COR-L47 (cell line): Measurements from ENCODE around the gene SERPINA3.
"Not testable (repeated sequence)": the region's sequence is repeated elsewhere in the genome, so short reads cannot be mapped to it uniquely, and the experiment has no call there.

Experiments
- DNase-seq: peaks from one replicate; lab custom pipeline; 2025; lab: John Stamatoyannopoulos, UW

The SERPINA3 gene

GRCh38 chr14:94584591-94585280 is 27.5 kb upstream of the SERPINA3 start:
- DNase-seq = no peak

DNA sequence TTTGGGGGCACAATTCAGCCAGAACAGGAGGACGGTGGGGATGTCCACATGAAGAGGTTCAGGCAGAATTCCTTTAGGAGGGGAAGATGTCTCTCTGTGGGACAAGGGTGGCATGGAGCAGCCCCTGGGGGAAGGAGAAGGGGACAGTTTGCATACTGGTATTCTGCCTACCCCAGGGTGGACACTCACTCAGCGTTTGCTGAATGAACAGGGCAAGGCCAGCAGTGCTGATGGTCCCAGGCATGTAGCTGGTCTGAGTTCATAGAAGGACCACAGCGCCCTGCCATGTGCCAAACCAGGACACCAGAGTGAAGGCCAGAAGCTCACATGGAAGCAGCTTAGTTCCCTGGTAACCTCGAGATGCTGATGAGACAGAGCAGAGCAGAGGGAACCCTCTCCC is 25.6 kb upstream of the SERPINA3 start:
- no peak for DNase-seq

- no peak for DNase-seq
Observed at GRCh38 chr14:94588311-94588710, 23.9 kb upstream of the SERPINA3 start.

- no peak for DNase-seq
Observed at GRCh38 chr14:94591073-94591472, 21.1 kb upstream of the SERPINA3 start.

DNA sequence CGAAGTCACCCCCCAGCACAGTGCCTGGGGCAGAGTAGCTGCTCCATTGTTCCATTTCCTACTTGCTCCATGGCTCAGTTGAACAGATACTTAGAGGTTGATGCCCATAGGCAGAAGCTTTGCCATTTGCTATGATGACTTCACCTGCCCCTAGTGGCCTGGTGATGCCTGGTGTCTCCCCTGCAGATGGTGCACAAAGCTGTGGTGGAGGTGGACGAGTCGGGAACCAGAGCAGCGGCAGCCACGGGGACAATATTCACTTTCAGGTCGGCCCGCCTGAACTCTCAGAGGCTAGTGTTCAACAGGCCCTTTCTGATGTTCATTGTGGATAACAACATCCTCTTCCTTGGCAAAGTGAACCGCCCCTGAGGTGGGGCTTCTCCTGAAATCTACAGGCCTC is 20.3 kb upstream of the SERPINA3 start:
- no peak for DNase-seq

DNA sequence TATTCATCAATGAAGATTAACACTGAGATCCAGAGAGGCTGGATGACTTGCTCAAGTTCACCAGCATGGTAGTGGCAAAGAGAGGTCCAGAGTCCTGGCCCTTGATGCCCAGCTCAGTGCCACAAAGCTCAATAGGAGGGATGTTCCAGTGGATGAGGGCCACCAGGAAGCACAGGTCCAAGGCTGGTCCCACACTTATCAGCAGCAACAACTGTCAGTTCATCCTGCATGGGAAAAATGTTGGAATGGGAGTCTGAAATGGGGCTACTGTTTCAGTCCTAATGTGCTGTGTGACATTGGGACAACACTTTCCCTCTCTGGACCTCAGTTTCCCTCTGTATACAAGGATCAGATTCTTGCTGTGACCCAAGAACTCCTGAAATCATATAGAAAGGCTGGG is 19.7 kb upstream of the SERPINA3 start:
- no peak for DNase-seq

DNA sequence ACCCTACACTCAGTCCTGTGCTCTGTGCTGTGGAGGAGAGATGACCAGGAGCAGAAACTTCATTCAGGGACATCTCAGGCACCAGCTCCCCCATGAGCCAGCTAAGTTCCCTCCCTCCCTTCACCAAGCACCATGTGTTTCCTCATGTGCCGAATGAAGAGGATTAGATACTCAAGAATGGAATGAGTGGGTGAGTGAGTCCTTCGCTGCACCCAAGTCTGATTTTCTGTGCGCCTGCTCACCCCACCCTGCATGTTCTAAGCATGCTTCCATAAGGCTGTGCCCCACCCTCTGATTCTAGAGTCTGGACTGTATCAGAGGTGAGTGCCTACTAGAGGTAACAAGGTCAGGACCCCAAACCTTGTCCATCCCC is 18.8 kb upstream of the SERPINA3 start:
- DNase-seq = no peak

- no peak for DNase-seq
Observed at GRCh38 chr14:94593749-94594431, 18.3 kb upstream of the SERPINA3 start.

GRCh38 chr14:94594441-94594840 is 17.8 kb upstream of the SERPINA3 start:
- DNase-seq = no peak

- no peak for DNase-seq
Observed at GRCh38 chr14:94595912-94596311, 16.3 kb upstream of the SERPINA3 start.

DNA sequence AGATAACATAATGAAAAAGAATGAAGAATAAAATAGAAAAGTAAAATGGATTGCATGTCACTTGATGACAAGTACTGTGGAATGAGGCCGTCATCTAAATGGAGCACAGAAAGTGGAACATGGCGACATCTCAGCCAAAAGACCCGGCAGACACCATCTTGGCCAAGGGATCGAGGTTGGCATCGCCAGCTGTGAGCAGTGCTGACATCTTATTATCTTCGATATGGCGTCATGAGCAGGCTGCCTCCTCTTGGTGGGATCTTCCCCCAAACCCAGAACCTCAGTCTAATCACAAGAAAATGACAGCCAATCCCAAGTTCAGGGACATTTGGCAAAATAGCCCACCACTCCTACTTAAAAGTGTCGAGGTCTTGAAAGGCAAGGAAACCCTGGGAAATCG is 15.8 kb upstream of the SERPINA3 start:
- no peak for DNase-seq

- no peak for DNase-seq
Observed at GRCh38 chr14:94597788-94598187, 14.4 kb upstream of the SERPINA3 start.

- no peak for DNase-seq
Observed at GRCh38 chr14:94598506-94598815, 13.7 kb upstream of the SERPINA3 start.

- DNase-seq = peak; percentile 63
Observed at GRCh38 chr14:94598816-94599655, 13.2 kb upstream of the SERPINA3 start.

DNA sequence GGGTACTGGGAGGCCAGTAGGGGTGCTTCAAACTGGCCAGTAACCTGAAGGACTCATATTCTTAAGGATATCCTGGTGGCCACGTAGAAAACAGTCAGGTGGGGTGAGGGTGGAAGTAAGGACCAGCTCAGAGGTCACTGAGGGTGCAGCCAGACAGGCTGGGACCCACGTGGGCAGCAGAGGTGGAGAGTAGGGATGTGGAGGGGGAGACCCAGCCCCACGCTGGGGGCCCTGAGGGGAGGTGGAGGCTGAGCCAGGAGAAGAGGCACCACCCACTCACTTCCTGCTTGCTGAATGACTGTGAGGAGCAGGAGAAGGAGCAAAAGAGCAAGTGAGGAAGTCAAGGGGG is 12.6 kb upstream of the SERPINA3 start:
- DNase-seq = no peak

GRCh38 chr14:94600148-94600545 is 12.0 kb upstream of the SERPINA3 start:
- no peak for DNase-seq

- no peak for DNase-seq
Observed at GRCh38 chr14:94601884-94602391, 10.3 kb upstream of the SERPINA3 start.

DNA sequence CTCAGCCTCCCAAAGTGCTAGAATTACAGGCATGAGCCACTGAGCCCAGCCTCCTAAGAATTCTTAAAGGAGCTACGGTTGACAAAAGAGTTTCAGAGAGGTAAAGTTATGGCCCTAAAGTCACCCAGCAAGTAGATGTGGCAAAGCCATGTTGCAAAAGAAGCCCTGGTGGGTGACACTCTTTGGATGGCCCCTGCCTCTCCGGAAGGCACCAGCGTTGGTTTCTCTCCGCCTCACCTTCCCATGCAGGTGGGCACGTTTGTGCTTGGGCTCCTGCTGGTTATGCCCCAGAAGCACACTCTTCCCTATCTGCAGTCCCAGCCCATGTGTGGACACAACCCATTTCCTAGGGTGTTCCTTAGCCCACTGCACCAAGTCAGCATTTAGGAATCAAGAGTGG is 9.5 kb upstream of the SERPINA3 start:
- no peak for DNase-seq

- DNase-seq = no peak
Observed at GRCh38 chr14:94605361-94605760, 6.8 kb upstream of the SERPINA3 start.

DNA sequence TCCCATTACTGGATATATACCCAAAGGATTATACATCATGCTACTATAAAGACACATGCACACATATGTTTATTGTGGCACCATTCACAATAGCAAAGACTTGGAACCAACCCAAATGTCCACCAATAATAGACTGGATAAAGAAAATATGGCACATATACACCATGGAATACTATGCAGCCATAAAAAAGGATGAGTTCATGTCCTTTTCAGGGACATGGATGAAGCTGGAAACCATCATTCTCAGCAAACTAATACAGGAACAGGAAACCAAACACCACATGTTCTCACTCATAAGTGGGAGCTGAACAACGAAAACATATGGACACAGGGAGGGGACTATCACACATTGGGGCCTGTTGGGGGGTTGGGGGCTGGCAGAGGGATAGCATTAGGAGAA is 3.2 kb upstream of the SERPINA3 start:
- not testable (repeated sequence) for DNase-seq

DNA sequence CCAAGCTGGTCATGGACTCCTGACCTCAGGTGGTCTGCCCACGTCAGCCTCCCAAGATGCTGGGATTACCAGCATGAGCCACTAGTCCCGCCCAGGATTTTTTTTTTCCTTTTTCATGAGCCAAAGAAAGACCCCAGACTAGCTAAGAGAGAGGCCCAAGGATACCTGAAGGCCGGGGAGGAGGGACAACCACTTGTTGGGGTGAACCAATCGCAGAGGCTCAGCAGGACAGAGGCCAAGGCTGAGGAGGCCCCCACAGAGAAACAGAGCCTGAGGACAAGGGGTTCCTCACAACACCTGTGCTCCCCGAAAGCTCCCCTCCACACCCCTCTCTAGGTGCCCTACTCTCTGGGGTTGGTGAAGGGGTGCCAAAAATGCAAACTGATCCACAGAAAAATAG is 1.0 kb upstream of the SERPINA3 start:
- no peak for DNase-seq

- no peak for DNase-seq
Observed at GRCh38 chr14:94612580-94613554, 676 bp downstream of the SERPINA3 start.
